Activated naive CD4-positive, alpha-beta T cell treated with anti-CD3 and anti-CD28 coated beads, Interleukin-2, amount 50 U/mL, for 16 hours (primary cell): ENCODE measurements around the gene KRT79.

Experiments
- DNase-seq: peaks from one replicate; pipeline ENCODE4 v3.0.0-alpha.2; 2020

The KRT79 gene

DNA sequence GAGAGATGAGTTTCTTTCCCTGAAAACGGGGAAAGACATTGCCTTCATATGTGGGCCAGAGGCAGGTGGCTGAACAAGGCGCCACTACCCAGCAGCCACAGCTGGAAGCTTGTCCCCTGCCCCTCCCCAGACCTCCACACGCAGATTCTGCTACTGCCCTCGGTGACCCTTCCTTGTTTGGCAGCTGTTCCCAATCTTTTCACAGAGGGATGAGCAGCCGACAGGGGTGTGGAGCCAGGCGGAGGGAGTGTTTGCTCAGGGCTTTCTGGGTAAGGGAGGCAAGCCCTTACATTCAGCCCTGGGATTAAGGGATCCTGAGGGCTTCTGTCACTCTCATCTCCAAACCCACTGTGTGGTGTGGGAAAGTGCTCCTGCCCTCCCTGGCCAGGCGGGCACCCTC is 15.7 kb downstream of the KRT79 start:
- no peak for DNase-seq

DNA sequence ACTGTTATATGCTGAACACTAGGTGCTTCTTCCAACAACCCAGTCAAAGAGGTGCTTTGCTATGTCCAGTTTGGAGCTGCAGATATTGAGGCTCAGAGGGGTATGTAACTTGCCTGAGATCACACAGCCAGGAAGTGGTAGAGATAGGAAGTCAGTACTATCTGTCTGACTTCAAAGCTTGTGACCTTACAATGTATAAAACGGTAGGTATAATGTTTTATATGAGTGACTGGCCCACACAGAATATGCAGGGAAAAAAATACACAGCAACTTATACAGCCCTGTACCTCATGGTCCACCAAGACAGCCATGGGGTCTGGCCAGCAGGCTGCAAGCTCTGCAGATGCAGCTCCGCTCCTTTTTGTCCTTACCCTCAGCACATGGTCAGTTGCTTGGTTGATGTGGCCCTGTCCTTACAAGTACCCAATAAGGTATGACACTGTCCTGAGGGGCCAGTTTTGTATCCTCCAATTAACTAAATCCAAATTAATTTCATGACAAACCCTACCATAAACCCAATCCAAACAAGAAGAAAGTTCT is 16.3 kb downstream of the KRT79 start:
- no peak for DNase-seq

DNA sequence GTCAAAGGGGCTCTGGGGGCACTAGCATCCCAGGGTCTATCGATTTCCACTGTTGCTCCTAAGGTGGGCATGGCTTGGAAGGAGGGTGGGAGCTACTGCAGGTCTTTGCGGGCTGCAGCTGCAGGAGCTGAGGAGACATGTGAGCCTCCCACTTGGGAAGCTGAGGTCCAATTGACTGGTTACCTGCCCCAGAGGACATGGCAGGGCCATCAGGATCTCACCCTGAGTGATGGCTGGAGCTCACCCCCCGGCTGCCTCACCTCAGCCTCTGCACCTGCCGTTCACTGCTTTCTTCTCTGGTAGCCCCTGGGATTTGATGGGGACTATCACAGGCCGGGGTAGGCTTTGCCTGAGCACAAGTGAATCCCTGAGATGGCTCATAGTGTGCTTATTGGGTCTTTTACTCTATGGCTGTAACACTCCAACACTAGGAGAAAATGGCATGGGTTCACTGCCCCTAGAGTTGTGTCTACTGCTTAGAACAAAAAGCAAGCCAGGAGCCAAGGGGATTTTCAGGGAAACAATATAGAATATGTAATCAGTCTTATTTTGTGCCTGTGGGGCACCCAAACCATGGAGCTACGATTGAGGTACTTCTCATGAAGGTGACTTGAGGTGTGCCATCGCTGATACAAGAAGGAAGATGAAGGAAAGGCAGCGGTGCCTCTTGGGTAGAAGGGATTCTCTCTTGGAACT is 17.0 kb downstream of the KRT79 start:
- DNase-seq, result no peak

DNA sequence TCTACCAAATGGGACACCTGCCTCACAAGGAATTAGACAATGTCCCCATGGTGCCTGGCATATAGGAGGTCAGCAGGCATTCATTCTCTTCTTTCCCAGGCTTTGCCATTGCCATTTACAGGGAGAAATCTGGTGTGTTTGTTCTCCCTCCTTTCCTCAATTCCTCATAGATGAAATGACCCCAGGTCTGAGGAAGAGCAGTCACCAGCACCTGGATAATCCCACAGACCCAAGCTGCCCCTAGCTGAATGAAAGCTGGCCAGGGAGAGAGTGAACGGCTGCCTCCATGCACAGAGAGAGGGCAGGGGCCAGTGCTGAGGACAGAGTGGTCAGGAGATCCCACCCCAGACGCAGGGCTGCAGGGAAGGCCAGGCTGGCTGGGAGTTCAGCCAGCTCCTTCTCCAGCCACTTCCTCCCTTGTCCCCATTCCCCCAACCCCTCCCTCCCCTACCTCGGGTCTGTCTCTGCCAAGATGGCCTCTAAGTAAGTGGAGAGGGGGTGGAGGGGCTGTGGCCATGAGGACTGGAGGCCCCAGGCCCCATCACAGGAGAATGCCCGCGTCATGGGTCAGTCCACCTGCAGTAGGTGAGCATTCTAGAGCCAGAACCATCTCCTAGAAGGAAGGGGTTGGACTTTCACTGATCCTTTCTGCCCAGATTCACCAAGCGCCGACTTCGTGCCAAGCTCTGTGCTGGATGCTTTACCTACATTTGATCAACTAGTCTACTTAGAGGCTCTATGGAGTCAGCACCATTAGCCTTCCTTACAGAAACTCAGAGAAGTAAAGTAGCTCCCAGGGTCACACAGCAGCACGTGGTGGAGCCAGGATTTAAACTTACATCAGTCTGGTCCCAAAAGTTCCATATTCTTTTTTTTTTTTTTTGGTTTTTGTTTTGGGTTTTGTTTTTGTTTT is 18.2 kb downstream of the KRT79 start:
- no peak for DNase-seq

DNA sequence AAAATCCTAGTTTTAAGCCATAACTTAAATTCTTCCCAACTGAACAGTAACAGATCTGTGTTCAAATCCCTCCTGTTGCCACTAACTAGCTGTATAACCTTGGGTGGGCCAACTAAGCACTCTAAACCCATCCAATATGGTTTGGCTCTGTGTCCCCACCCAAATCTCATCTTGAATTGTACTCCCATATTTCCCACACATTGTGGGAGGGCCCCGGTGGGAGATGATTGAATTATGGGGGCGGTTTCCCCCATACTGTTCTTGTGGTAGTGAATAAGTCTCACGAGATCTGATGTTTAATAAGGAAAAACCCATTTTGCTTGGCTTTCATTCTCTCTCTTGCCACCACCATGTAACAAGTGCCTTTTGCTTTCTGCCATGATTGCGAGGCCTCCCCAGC is 18.9 kb downstream of the KRT79 start:
- no peak for DNase-seq

DNA sequence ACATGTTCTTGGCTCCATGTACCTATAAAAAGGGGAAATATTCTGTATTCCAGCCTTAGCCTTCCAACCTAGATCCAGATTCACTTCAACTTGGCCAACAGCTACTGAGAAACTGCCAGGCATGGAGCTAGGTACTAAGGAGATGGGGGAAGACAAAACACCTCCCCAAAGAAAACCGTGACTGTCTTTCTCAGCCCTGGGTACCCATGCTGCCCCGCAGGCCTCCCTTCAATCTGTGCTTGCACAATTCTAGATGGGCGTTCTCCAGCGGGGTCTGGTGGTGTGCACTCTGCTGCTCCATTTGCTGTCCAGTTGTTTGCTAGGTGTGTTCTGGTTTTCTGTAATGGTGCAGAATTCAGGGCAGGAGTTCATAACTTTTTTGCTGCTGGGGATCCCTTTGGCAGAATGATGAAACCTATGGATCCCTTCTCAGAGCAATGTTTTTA is 19.4 kb downstream of the KRT79 start:
- DNase-seq, result no peak

DNA sequence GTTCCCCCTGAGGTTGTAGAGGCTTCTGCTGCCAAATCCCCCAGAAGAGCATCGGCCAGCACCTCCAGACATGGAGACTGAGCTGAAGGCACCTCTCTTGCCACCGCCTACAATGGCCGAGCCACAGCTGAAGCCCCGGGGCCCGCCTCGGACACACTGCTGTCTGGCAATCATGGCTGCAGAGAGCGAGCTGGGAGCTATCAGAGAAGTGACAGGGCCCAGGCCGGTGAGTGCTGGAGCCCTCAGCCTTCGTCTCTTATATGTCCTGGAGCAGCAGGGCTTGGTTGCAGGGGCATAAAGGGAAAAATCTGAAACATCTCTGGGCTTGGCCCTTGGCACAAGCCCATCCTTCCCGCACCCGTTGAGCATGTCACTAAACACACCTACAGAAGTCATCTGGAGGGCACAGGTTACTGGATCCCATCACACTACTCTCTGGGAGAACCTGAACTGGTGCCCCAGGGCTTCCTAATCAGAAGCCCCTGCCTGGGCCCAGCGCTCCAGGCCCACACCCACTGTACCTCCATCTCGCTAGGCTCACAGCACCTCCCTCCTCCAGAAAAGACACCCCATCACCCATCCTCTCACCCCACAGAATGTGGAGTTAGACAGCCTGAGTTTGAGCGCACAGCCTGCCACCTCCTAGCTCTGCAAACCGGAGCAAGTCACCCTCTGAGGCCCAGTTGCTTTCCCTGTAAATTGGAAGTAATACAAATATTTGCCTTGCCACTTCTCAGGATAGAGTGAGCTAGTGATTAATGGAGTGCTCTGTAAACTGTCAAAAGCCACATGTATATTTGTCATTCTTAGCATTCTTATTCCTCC is 20.0 kb downstream of the KRT79 start, which contains the start of gene KRT4:
Gene KRT4 (minus strand): TSS at position 232 of the 825 bp plus-strand sequence. CDS start 58 bp downstream, at position 174.
- no peak for DNase-seq

DNA sequence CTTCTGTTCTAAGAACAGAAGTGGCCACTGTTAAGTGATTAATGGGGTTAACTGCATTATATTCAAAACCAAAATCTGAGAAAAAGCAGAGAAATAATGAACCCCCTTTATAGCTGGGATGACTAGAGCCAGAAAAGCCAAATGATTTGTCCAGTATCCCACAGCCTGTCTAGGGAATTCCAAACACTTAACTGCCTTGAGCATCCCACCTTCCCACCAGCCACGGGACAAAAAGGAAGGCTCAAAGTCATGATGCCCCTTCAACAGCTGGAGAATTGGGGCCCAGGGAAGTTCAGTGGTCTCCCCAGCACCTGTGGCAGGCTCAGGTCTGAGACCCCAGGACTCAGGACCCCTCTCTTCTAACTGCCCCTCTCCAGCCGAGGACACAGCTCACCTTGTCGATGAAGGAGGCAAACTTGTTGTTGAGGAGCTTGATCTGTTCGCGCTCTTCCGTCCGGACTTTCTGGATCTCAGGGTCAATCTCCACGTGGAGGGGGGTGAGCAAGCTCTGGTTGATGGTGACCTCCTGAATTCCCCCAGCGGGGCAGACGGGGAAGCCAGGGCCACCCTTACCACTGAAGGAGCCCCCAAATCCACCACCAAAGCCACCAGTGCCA is 20.8 kb downstream of the KRT79 start:
- no peak for DNase-seq

DNA sequence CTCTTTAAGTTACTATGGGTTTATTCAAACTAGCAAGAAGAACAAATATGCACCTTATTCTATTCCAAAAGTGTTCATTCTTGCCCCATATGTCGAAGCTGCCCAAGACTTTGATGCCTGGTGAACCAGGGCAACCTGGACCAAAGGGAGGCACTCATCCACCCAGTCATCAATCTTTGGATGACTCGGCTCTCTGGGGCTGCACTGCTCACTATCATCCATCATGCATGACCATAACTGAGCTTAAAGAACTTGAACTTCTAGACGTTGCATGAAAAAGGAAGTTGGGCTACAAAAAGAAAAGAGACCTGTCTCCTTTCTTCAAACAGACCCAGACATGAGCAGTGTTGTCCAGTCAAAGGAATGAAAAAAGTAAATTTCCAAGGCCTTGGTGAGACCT is 21.4 kb downstream of the KRT79 start:
- no peak for DNase-seq

DNA sequence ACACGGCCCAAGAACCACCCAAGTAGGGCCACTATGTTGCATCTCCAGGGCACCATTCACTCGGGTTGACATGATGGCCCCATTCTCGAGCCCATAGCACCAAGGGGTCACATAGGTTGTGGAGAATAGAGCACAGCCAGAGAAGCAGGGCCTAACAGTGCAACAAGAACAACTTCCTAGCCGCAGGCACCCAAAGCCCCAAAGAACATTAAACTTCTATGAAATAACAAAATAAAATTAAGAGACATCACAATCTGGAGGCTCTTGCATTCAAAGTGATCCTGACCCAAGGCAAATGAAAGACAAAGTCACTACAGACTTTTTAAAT is 22.1 kb downstream of the KRT79 start:
- DNase-seq, result no peak

DNA sequence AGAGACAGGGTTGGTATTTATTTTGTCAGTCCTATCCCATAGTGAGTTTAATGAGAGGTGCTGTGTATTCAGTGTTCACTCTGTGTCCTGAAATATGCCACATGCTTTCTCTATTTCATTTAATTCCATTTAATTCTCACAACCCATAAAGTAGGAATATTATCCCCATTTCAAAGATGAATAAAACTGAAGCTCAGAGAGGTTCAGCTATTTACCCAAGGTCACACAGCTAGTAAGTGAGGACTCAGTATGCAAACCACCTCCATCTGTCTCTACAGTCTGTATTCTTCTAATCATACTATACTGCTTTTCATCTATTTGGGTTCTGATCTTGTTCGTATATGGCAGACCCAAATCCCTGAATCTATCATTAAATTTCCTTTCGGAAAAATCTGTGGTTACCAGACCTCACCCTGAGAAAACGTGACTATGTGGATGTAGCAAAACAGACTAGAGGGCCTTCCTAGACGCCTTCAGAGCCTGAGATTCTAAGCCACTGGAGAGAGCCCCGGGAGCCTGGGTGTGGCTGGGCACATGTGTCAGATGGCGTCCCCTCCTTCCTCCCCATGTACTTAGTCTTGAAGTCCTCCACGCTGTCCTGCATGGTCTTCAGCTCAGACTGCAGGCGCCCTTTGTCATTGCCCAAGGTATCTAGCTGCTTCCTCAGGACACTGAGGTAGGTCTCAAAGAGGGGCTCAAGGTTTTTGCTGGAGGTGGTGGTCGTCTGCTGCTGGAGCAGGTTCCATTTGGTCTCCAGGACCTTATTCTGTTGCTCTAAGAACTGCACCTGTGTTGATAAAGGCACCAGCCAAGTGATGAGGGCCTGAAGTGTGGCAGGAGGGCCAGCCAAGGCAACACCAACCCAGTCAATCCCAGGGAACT is 22.7 kb downstream of the KRT79 start:
- DNase-seq, result no peak

DNA sequence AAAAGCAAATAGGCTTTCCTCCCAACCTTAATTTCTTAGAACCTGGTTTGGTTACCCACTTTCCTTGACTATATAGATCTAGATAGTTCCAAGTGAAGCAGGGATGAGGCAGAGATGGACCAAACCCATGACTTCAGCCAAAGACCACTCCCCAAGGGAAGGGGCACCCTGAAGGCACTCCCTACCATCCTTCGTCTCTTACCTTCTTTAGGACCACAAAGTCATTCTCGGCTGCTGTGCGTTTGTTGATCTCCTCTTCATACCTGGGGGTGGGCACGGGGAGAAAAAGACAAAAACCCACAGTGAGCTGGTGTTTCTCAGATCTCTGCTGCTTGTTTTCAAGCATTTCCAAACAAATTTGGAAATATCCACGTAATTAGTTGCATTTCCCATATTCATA is 23.6 kb downstream of the KRT79 start:
- no peak for DNase-seq

DNA sequence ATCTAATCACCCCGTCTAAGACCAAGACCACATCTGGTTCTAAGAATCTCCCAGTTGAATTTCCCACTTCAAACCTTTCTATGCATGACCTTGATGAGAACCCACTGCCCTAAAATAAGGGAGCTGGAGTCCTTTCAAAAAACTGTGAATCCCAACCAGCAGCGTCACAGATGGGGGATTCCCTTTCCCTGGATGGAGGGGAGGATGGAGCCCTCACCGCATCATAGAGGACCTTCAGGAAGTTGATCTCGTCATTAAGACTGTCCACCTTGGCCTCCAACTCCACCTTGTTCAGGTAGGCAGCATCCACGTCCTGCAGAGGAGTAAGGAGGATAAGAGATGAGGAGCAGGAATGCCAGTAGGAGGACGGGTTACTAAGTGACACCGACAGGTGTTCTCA is 24.9 kb downstream of the KRT79 start:
- no peak for DNase-seq

DNA sequence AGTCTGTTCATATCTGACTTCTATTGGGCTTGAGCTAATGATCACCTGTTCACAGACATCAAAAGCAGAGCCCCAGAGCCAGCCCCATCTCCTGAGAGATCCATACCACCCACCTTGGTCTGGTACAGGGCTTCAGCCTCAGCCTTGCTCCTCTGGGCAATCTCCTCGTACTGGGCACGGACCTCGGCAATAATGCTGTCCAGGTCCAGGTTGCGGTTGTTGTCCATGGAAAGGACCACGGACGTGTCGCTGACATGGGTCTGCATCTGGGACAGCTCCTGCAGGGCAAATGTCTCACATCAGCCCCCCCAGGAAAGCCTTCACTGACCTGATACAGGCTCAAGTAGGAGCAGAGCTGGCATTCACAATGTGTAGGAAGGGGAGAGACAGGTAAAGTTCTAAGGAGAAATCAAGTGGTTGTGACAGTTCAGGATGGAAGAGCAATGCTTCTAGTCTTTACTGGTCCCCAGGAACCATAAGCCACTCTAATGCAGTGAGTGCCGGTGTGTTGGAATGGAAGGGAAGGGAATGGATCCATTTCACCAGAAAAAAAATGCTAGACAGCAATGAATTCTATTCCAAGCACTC is 25.4 kb downstream of the KRT79 start:
- DNase-seq, result no peak

DNA sequence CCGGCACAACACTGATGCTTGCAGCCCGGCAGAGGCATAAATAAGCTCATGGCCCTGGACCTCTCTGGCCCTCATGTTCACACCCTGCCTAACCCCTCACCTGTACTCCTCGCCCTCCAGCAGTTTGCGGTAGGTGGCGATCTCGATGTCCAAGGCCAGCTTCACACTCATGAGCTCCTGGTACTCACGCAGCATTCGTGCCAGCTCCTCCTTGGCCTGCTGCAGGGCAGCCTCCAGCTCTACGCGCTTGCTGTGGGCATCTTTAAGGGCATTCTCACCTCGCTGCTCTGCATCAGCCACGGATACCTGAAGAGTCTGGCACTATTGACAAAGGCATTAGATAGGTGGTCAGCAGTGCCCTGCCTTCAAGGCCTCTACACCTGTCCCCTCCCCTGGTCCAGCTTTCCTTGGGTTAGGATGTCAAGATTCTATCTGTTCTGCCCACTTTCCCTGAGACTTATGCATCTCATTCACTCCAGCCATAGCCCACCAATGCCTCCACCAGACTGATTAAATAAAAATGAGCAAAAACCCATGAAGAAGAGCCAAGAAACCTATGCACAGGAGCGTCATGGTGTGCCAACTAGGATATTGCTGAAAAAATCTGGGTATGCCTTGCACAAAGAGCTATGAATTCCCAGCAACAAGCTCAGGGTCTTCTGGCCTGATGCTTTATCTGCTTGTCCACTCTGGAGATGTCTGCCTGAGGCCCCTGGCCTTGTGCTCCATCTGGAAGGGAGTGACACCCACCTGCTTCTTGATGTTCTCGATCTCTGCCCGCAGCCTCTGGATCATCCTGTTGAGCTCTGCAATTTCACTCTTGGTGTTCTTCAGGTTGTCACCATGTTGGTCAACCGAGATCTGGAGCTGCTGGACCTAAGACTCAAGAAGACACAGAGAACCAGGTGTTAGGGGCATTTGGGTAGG is 26.3 kb downstream of the KRT79 start:
- DNase-seq, result no peak

DNA sequence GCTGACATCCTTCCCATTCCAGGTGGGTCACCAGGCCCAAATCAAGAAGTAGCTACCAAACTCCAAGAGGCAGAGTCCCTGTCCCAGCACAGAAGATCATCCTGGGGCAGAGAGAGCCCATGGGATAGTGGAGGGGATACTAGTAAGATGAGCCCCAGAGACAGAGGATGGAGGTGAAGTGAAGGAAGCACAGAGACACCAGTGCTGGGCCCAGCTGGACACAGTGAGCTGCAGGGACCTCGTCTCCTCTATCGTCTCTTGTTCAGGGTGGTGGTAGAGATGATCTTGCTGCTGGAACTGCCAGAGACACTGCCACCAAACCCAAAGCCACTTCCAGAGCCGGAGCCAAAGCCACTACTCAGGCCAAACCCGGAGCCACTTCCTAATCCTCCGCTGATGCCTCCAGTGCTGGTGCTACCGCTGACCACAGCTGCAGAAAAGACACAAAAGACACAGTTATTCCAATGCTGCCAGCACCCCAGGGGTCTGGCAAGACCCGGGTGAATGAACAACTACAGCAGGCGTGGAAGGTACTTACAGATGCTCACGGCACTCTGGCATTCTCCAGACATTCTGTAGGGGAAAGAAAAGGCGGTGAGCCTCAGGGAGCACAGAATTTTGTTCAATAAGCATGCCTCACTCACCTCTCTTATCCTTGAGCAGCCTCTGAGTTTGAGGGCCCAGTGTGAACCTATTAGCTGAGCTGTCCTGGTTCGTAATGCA is 27.1 kb downstream of the KRT79 start:
- no peak for DNase-seq

DNA sequence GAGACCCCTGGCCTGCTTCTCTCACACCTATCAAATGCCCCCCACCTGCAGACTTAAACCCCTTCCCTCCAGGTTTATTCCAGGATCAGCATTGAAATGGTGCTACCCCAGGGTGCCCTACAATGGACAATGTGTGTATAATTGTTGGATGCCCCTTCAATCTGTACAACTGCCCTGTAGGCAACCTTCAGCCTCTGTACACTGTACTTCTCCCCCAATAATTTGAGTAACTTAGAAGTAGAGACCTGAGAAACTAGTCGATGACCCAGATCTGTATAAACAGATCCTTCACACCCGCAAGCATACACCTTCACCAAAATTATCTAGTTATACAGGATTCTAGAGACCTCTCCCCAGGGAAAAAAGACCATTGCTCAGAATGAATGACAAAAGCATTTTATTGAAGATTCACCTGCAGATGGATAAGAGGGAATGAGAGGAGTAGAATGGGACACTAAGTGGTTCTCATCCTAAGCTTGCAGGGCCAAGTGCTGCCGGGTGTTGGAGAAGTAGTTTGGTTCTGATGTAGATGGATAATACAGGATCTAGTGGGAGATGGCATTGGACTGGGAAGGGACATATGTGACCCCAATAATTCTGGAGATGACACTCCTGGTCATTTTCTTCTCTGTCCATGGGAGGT is 27.8 kb downstream of the KRT79 start:
- no peak for DNase-seq

DNA sequence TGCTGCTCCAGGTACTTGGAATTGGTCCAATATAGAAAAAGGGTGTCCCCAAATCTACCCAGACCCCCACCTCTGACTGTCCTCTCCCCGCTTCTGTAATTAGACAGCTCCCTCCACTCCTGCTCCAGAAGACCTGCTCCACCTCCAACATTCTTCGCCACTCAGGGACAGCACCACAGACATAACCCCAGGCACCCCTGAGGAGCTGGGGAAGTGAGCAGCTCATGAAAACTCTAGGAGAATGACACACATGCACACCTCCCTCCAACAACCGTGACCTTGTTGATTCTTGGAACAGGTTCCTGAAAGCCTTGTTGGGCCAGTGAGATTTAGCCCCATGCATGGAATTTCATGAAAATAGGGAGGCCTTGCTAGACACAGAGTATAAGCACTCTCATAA is 28.4 kb downstream of the KRT79 start:
- DNase-seq, result no peak

DNA sequence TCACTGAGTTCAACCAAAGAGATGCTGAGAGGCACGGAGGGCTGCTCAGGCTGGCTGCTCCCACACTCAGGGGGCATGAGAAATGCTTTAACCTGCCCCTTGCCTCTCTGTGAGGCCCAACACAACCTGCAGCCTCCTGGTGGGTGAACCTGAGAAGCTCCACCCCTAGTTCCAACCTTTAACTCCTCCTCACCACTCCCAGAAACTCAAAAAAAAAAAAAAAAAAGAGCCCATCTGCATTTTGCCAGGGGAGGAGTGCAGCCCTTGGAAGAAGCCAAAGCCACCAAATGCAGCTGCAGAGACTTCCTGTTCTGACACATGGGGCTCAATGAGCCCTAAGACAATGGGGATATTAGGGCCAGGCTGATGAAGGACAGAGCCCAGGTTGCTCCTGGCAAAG is 29.1 kb downstream of the KRT79 start:
- no peak for DNase-seq
